ENCODE results near the gene CHAC1. TPM values are rescaled to one million over a fixed set of nuclear protein-coding genes. Genes with fewer than 3 reads are reported as not detected.

The CHAC1 gene
- total RNA-seq, 1 donor from 2014 or later = 24.7 TPM

DNA sequence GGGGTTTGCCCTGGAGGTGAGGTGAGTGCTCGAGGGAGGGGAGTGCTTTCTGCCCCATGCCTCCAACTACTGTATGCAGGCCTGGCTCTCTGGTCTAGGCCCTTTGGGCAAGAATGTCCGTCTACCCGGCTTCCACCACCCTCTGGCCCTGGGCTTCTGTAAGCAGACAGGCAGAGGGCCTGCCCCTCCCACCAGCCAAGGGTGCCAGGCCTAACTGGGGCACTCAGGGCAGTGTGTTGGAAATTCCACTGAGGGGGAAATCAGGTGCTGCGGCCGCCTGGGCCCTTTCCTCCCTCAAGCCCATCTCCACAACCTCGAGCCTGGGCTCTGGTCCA, 14.8 kb upstream of the CHAC1 start:
- FAIRE-seq = no peak
- Histone ChIP-seq H3K36me3 (ENCODE audit: control insufficient read depth, insufficient read depth, low read length) (no peaks in the 10 kb centered on the region), H3K27me3 (ENCODE audit: control insufficient read depth, insufficient read depth, low read length) (peaks cover 4% of the 10 kb centered on the region), H3K4me3 (ENCODE audit: low read depth, low read length) (no peak overlapping the region)
- no peak for DNase-seq (ENCODE audit: low read depth)
- TF ChIP-seq, protein P1, sequence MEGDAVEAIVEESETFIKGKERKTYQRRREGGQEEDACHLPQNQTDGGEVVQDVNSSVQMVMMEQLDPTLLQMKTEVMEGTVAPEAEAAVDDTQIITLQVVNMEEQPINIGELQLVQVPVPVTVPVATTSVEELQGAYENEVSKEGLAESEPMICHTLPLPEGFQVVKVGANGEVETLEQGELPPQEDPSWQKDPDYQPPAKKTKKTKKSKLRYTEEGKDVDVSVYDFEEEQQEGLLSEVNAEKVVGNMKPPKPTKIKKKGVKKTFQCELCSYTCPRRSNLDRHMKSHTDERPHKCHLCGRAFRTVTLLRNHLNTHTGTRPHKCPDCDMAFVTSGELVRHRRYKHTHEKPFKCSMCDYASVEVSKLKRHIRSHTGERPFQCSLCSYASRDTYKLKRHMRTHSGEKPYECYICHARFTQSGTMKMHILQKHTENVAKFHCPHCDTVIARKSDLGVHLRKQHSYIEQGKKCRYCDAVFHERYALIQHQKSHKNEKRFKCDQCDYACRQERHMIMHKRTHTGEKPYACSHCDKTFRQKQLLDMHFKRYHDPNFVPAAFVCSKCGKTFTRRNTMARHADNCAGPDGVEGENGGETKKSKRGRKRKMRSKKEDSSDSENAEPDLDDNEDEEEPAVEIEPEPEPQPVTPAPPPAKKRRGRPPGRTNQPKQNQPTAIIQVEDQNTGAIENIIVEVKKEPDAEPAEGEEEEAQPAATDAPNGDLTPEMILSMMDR (IDR thresholded peaks at IDR 0.05; ENCODE audit: insufficient read depth, low read length, severe bottlenecking) = no peak

GRCh38 chr15:40940296-40940801, 12.9 kb upstream of the CHAC1 start:
- TF ChIP-seq, protein P1 (IDR thresholded peaks at IDR 0.05; ENCODE audit: insufficient read depth, low read length, severe bottlenecking) = no peak
- H3K27me3 ChIP-seq (ENCODE audit: control insufficient read depth, insufficient read depth, low read length) = peaks cover 7% of the 10 kb centered on the region
- FAIRE-seq = no peak

DNA sequence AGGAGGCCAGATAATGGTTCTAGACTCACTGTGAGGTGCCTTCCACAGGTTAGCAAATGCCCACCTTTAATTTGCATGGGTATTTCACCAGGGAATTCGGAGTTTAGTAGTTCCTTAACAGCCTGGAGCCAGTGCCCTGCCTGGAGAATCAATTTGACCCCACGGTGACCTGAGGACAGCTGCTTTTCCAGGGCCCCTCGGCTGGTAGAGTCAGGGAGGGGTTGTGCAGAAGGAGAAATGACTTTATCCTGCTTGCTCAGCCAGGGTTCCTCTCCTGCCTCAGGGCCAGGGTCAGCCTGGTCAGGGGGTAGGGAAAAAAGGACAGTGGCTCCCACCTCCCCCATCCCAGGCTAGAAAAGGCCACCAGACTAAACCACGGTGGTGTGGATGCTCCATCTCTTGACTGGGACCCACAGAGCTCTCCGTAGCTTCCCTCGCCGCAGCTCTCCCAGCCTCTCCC, 12.2 kb upstream of the CHAC1 start:
- H3K27me3 ChIP-seq (ENCODE audit: control insufficient read depth, insufficient read depth, low read length) = peaks cover 9% of the 10 kb centered on the region
- H3K4me3 ChIP-seq (ENCODE audit: low read depth, low read length) = peak overlapping the region; percentile 50
- TF ChIP-seq, protein P1 (IDR thresholded peaks at IDR 0.05; ENCODE audit: insufficient read depth, low read length, severe bottlenecking) = no peak
- FAIRE-seq (no peak), DNase-seq (ENCODE audit: low read depth) (no peak)
- H3K36me3 ChIP-seq (ENCODE audit: control insufficient read depth, insufficient read depth, low read length) = no peaks in the 10 kb centered on the region

More at GRCh38 chr15:40940296-40940801, 12.9 kb upstream of the CHAC1 start:
- Histone ChIP-seq H3K36me3 (ENCODE audit: control insufficient read depth, insufficient read depth, low read length) (no peaks in the 10 kb centered on the region), H3K4me3 (ENCODE audit: low read depth, low read length) (no peak overlapping the region)
- DNase-seq (ENCODE audit: low read depth) = no peak

DNA sequence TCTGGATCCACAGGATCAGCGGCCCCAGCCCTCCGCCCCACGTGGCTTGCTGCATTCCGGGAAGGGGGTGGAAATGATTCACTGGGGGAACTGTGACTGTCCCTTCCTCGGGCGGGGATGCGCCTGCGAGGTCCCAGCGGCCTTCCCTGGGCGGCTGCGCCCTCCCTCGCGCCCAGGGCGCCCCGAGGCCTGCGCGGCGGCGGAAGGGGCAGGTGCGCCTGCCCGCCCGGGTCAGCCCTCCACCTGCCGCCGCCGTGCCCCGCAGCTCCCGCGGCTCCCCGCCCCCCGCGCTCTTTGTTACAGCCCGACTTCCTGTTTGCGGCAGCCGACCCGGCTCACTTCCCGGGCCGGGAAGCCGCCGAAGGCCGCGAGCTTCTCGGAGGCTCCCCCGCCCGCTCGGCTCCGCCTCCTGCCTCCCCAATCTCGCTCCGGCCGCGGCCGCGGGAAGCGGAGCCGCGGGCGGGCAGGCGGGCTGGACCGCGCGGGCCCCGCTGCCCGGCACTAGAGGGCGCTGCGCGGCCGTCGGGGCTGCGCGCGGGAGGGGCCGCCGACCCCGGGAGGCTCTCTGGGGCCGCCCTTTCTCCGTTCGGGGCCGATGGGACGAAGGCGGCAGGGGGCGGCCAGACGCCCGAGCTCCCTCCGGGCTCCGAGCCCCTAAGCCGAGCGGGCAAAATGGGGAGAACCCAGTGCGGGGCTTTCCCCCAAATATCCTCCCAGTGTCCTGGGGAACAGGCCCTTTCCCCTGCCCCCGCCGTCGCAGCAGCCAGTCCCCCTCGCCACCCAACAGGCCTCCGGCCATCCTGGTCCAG, 11.5 kb upstream of the CHAC1 start:
- Histone ChIP-seq H3K4me3 (ENCODE audit: low read depth, low read length) (peak overlapping the region; percentile 50), H3K36me3 (ENCODE audit: control insufficient read depth, insufficient read depth, low read length) (no peaks in the 10 kb centered on the region), H3K27me3 (ENCODE audit: control insufficient read depth, insufficient read depth, low read length) (peaks cover 9% of the 10 kb centered on the region)
- FAIRE-seq = no peak
- TF ChIP-seq, protein P1 (IDR thresholded peaks at IDR 0.05; ENCODE audit: insufficient read depth, low read length, severe bottlenecking) = peak; percentile 46
- DNase-seq (ENCODE audit: low read depth) = peak; percentile 29

DNA sequence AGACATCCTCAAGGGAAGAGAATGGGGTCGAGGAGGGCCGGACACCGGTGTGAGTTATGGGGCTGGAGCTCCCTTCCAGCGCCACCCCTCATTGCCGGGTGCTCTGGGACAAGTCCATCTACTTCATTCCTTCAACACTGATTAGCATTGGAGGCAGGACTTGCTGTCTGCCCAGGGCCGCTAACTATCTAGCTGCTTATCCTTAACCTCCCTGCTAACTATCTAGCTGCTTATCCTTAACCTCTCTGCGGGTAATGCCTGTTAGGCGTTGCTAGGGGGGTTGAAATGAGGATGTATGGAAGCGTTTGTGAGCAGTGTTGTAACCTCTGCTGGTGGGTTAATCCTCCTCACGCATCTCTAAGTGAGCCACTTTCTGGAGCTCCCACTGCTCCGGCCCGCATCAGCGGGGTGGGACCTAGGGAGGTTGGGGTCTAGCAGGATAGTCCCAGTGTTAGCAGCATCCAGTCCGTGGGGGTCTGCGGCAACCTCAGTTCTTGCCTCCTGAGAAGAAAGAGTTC, 10.9 kb upstream of the CHAC1 start:
- TF ChIP-seq, protein P1 (IDR thresholded peaks at IDR 0.05; ENCODE audit: insufficient read depth, low read length, severe bottlenecking) = no peak
- peak overlapping the region; percentile 50 for H3K4me3 ChIP-seq (ENCODE audit: low read depth, low read length)
- H3K36me3 ChIP-seq (ENCODE audit: control insufficient read depth, insufficient read depth, low read length) = no peaks in the 10 kb centered on the region
- peaks cover 9% of the 10 kb centered on the region for H3K27me3 ChIP-seq (ENCODE audit: control insufficient read depth, insufficient read depth, low read length)
- DNase-seq (ENCODE audit: low read depth) (no peak), FAIRE-seq (no peak)
